C4-2B (cell line): ENCODE data around the gene ENO3.

Experiments used
- H3K27ac ChIP-seq: fragments of 450-650 bp; 2 replicates; pipeline ENCODE4 v1.5.1; 2017
- ZFX ChIP-seq: fragments of 450-650 bp; IDR thresholded peaks from 2 replicates; pipeline ENCODE4 v1.6.1; 2017
- TF ChIP-seq, protein P1 (sequence below): fragments of 450-650 bp; conservative IDR thresholded peaks from 2 replicates; pipeline ENCODE4 v1.5.1; 2017; ENCODE audit warnings: mild to moderate bottlenecking

ENO3 gene

GRCh38 chr17:4965311-4965986 lies 14.5 kb downstream of the ENO3 start:
- TF ChIP-seq, protein P1, sequence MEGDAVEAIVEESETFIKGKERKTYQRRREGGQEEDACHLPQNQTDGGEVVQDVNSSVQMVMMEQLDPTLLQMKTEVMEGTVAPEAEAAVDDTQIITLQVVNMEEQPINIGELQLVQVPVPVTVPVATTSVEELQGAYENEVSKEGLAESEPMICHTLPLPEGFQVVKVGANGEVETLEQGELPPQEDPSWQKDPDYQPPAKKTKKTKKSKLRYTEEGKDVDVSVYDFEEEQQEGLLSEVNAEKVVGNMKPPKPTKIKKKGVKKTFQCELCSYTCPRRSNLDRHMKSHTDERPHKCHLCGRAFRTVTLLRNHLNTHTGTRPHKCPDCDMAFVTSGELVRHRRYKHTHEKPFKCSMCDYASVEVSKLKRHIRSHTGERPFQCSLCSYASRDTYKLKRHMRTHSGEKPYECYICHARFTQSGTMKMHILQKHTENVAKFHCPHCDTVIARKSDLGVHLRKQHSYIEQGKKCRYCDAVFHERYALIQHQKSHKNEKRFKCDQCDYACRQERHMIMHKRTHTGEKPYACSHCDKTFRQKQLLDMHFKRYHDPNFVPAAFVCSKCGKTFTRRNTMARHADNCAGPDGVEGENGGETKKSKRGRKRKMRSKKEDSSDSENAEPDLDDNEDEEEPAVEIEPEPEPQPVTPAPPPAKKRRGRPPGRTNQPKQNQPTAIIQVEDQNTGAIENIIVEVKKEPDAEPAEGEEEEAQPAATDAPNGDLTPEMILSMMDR, result no peak
- TF ChIP-seq ZFX, result no peak
- peak overlapping the region; percentile 95 for H3K27ac ChIP-seq

DNA sequence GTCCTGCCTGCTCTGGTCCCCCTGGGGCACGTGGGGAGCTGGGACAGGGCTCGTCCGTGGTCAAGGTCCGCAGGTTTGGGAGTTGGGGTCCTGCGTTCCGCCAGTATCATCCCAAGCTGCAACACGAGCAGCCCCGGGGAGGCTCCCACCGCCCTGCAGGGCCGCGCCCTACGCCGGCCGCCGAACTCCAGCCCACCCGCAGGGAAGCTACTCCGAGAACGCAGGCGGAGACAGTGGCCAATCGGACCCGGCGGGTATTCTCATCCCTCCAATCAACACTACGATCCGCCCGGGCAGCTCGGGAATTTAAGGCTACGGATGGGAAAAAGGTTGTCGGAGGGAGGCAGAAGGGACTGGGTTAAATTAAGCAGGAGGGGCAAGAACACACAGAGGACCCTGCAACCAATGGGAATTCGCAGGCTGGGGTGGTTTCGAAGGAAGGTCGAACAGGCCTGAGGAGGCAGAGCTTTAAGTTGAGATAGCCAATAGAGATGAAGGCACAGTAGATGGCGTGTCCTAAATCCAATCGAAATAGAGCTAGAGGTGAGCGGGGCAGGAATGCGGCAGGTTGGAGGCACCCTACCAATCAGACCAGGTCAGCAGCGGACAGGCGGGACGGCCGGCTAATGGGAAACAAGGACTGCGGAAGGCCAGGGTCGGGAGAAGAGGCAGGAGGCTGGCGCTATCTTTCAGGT lies 16.1 kb downstream of the ENO3 start:
- TF ChIP-seq, protein P1, result no peak
- TF ChIP-seq ZFX, result peak; percentile 44; the same call in 1 of the 2 replicates
- H3K27ac ChIP-seq, result peak overlapping the region; percentile 95

- H3K27ac ChIP-seq, result peak within 1 kb of the TSS; percentile 95
- peak; percentile 37; the same call in 1 of the 2 replicates for TF ChIP-seq ZFX
- TF ChIP-seq, protein P1, result no peak
Observed at GRCh38 chr17:4967539-4968485, 16.9 kb downstream of the ENO3 start, which contains the start of gene SPAG7. Gene SPAG7 (minus strand): TSS chr17:4967817. CDS start chr17:4967804, 13 bp downstream.

GRCh38 chr17:4968486-4969046 lies 17.6 kb downstream of the ENO3 start:
- TF ChIP-seq, protein P1, result no peak
- TF ChIP-seq ZFX, result no peak
- H3K27ac ChIP-seq, result peak overlapping the region; percentile 95

GRCh38 chr17:4969047-4969550 lies 18.2 kb downstream of the ENO3 start:
- no peak for TF ChIP-seq ZFX
- TF ChIP-seq, protein P1, result no peak
- peak overlapping the region; percentile 95 for H3K27ac ChIP-seq

GRCh38 chr17:4969551-4970173 lies 18.7 kb downstream of the ENO3 start:
- H3K27ac ChIP-seq, result no peak overlapping the region

More at GRCh38 chr17:4969551-4970173, 18.7 kb downstream of the ENO3 start:
- TF ChIP-seq ZFX, result no peak
- TF ChIP-seq, protein P1, result no peak
